Activated CD4-positive, alpha-beta memory T cell treated with anti-CD3 and anti-CD28 coated beads for 36 hours (primary cell): ENCODE results near the gene WRNIP1. TPM values are rescaled to one million over a fixed set of nuclear protein-coding genes. Genes with fewer than 3 reads are reported as not detected.
A peak's percentile ranks its signal among the peaks of the same experiment; 100 is the strongest.

Experiments used
- CTCF ChIA-PET: fragments of 350-600 bp; sonication (Branson Sonifier 250); formaldehyde crosslinking; loops from one replicate; lab custom pipeline; 2021; ENCODE audit warnings: antibody characterized with exemption, inconsistent platforms; lab: Charles Lee
- POLR2A ChIA-PET: fragments of 350-600 bp; sonication (Branson Sonifier 250); formaldehyde crosslinking; loops from one replicate; lab custom pipeline; 2021; ENCODE audit warnings: antibody characterized with exemption; lab: Charles Lee
- DNase-seq: peaks from one replicate; pipeline ENCODE4 v3.0.0-alpha.2; 2020
- H3K27ac Mint-ChIP-seq: one replicate; pipeline ENCODE4 v1.8.0; 2021; ENCODE audit warnings: mixed read lengths
- H3K27me3 Mint-ChIP-seq: one replicate; pipeline ENCODE4 v1.8.0; 2021; ENCODE audit warnings: mixed read lengths
- H3K36me3 Mint-ChIP-seq: one replicate; pipeline ENCODE4 v1.8.0; 2021; ENCODE audit warnings: mixed read lengths
- H3K4me1 Mint-ChIP-seq: one replicate; pipeline ENCODE4 v1.8.0; 2021; ENCODE audit warnings: low read depth, mixed read lengths
- H3K4me3 Mint-ChIP-seq: one replicate; pipeline ENCODE4 v1.8.0; 2021; ENCODE audit warnings: mild to moderate bottlenecking, mixed read lengths
- H3K9me3 Mint-ChIP-seq: one replicate; pipeline ENCODE4 v1.8.0; 2021; ENCODE audit warnings: mixed read lengths
- intact Hi-C: fragments of 100-400 bp; cut with micrococcal nuclease; formaldehyde crosslinking; loops from one replicate; pipeline ENCODE4 v1.15.1; 2023
- total RNA-seq, 2 experiments: library from RNA; stranded (reverse); gene quantifications; one replicate each; pipeline ENCODE4 v1.2.3, GENCODE V29; 2021

WRNIP1 gene
- total RNA-seq, 2 experiments from 2014 or later, result 32.7 to 32.8 TPM

GRCh38 chr6:2790588-2791449, 25.6 kb downstream of the WRNIP1 start:
- no peaks in the 10 kb centered on the region for H3K9me3 Mint-ChIP-seq
- ChIA-PET CTCF (interaction anchor here (0.6 to 3.9 kb wide), 39 partner anchors 9 to 437 kb away, joined by 3 to 56 read pairs (median 4); partner anchors contain the start of genes SERPINB1, SERPINB9 and WRNIP1), POLR2A (interaction anchor here (0.6 to 1.7 kb wide), 3 partner anchors 25 to 150 kb away, joined by 3 to 12 read pairs (median 4); partner anchors contain the start of gene SERPINB1)
- intact Hi-C loops, result loop anchor here (1.0 kb wide), 5 partner anchors 50 to 198 kb away; partner anchors contain the start of gene SERPINB1
- H3K27me3 Mint-ChIP-seq, result no peaks in the 10 kb centered on the region
- H3K27ac Mint-ChIP-seq, result no peak overlapping the region
- peaks cover 31% of the 10 kb centered on the region for H3K4me1 Mint-ChIP-seq
- peaks cover 16% of the 10 kb centered on the region for H3K36me3 Mint-ChIP-seq
- peak; percentile 82 for DNase-seq
- no peak overlapping the region for H3K4me3 Mint-ChIP-seq

DNA sequence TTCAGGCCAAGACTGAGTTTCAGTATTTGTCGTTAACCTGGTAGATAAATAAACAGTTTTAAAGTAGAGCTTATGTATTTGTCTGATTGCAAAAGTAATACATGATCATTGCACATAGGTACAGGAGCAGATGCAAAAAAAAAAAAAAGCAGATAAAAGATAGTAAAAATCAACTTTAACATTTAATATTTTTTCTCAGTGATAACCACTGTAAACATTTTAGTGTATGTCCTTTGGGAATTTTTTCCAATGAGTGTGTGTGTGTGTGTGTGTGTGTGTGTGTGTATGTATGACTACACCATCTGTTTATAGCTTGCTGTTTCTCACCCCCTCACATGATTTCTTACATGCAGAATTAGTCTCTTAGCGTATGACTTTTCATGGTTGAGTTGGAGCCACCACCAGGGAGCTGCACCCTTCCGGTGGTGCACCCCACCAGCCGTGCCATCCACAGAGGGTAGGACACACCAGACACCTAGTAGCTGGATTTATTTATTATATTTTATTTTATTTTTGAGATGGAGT, 26.3 kb downstream of the WRNIP1 start:
- DNase-seq, result no peak
- Mint-ChIP-seq H3K27ac (no peak overlapping the region), H3K4me1 (peaks cover 34% of the 10 kb centered on the region), H3K9me3 (no peaks in the 10 kb centered on the region), H3K36me3 (peaks cover 10% of the 10 kb centered on the region), H3K27me3 (no peaks in the 10 kb centered on the region), H3K4me3 (no peak overlapping the region)
- ChIA-PET POLR2A (interaction anchor here (0.6 to 1.7 kb wide), 4 partner anchors 26 to 198 kb away, joined by 3 to 12 read pairs (median 4); partner anchors contain the start of gene SERPINB1), CTCF (interaction anchor here (0.6 to 3.9 kb wide), 39 partner anchors 9 to 437 kb away, joined by 3 to 56 read pairs (median 4); partner anchors contain the start of genes SERPINB1, SERPINB9 and WRNIP1)
- intact Hi-C loops, result loop anchor here (1.0 kb wide), 5 partner anchors 50 to 198 kb away; partner anchors contain the start of gene SERPINB1

DNA sequence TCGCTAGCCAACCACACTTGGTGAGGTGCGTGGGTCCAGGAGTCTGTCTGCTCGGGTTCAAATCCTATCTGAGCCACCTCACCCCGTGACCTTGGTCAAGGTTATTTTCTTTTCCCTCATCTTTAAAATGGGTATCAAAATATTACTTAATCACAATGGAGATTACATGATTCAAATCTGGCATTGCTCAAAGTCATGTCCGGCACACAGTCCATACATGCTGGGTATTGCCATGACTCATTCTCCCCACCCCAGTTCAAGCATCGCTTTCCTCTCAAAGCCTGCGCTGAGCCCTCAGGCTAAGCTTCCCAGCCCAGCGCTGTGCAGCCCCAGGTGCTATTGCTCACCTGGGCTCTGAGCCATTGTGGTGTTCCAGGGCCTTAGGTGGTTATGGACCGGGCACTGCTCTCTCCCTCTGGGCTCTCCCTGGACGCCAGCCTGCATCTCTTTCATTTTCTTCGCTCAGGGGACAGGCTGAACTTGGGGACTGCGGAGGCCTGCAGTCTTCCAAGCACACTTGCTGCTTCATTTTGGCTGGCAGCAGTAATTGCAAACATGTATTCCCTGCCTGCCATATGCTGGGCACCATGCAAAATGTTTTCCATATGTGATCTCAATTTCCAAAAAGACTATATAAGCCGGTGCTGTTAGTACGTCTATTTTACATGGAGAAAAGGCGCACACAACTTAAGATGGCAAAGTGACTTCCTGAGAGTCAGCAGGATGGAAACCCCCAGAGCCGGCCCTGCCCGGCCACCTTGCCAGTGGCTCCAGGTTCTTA, 27.3 kb downstream of the WRNIP1 start:
- ChIA-PET POLR2A (interaction anchor here (1.2 to 1.7 kb wide), 2 partner anchors 49 to 197 kb away, joined by 3 to 12 read pairs; partner anchors contain the start of gene SERPINB1), CTCF (interaction anchor here (1.0 to 3.9 kb wide), 12 partner anchors 12 to 269 kb away, joined by 3 to 56 read pairs (median 10); partner anchors contain the start of gene SERPINB1)
- no peak for DNase-seq
- peaks cover 5% of the 10 kb centered on the region for H3K36me3 Mint-ChIP-seq
- intact Hi-C loops, result loop anchor here (1.0 to 2.0 kb wide), 2 partner anchors 18 to 26 kb away; no protein-coding TSS in a partner anchor
- H3K4me1 Mint-ChIP-seq, result peaks cover 34% of the 10 kb centered on the region
- no peaks in the 10 kb centered on the region for H3K27me3 Mint-ChIP-seq
- H3K4me3 Mint-ChIP-seq, result no peak overlapping the region
- H3K9me3 Mint-ChIP-seq, result no peaks in the 10 kb centered on the region
- H3K27ac Mint-ChIP-seq, result peak overlapping the region; percentile 87

- Mint-ChIP-seq H3K4me3 (no peak overlapping the region), H3K27me3 (no peaks in the 10 kb centered on the region), H3K36me3 (no peaks in the 10 kb centered on the region), H3K27ac (peak overlapping the region; percentile 87), H3K9me3 (no peaks in the 10 kb centered on the region), H3K4me1 (peaks cover 37% of the 10 kb centered on the region)
- intact Hi-C loops, result loop anchor here (1.0 to 2.0 kb wide), 4 partner anchors 17 to 183 kb away; no protein-coding TSS in a partner anchor
- peak; percentile 68 for DNase-seq
- ChIA-PET CTCF (interaction anchor here (1.0 to 2.0 kb wide), 7 partner anchors 25 to 196 kb away, joined by 4 to 9 read pairs (median 5); partner anchors contain the start of gene SERPINB1), POLR2A (interaction anchor here (1.0 to 1.9 kb wide), 2 partner anchors 48 to 195 kb away, joined by 4 to 11 read pairs; partner anchors contain the start of gene SERPINB1)
These were observed 28.4 kb downstream of the WRNIP1 start for GRCh38 chr6:2793534-2794151.

- ChIA-PET CTCF (interaction anchor here (1.0 to 2.0 kb wide), 7 partner anchors 25 to 196 kb away, joined by 4 to 9 read pairs (median 5); partner anchors contain the start of gene SERPINB1), POLR2A (interaction anchor here (1.0 to 1.9 kb wide), 2 partner anchors 47 to 194 kb away, joined by 4 to 11 read pairs; partner anchors contain the start of gene SERPINB1)
- DNase-seq, result no peak
- Mint-ChIP-seq H3K4me3 (no peak overlapping the region), H3K27ac (peak overlapping the region; percentile 87), H3K4me1 (peaks cover 38% of the 10 kb centered on the region), H3K27me3 (no peaks in the 10 kb centered on the region), H3K36me3 (no peaks in the 10 kb centered on the region), H3K9me3 (no peaks in the 10 kb centered on the region)
- intact Hi-C loops, result loop anchor here (1.0 kb wide), 2 partner anchors 48 to 182 kb away; no protein-coding TSS in a partner anchor
These were observed 29.1 kb downstream of the WRNIP1 start for GRCh38 chr6:2794171-2794730.

DNA sequence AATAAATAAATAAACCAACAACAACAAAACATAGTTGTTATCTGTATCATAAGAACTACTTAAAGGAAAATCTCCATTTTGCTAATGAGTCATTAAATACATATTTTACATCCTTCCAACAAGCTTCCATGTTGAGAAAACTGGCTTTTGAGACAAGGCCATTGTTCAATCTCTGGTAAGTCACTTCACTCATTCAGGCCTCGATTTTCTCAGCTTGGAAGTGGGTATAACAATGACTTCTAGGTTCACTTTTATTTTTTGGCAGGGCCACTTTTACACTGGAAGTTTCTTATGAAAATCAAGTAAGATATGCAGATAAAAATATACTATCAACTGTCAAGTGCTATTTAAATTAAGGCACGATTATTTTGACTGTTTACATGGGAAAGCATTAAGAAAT, 30.0 kb downstream of the WRNIP1 start:
- ChIA-PET CTCF (no interaction called here), POLR2A (no interaction called here)
- Mint-ChIP-seq H3K27ac (no peak overlapping the region), H3K9me3 (no peaks in the 10 kb centered on the region), H3K4me3 (no peak overlapping the region), H3K27me3 (no peaks in the 10 kb centered on the region), H3K4me1 (peaks cover 47% of the 10 kb centered on the region), H3K36me3 (no peaks in the 10 kb centered on the region)
- DNase-seq, result no peak
- intact Hi-C loops, result no loop called here

DNA sequence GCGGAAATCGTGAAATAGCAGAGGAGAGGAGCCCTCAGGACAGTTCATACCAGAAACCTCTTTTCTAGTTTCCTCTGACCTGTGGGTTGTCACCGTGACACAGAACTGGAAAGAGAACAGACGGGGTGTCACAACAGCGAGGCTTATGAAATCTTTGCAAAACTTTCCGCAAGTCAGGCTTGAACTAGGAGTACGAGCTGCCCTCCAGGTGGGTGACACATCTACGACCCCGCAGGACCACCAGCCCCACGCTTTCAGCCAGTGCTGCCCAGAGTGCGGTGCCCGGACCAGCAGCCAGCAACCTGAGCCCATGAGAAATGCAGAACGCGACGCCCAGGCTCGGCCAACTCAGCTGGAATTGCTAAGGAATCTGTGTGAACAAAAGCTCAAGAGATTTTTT, 30.8 kb downstream of the WRNIP1 start:
- no peak overlapping the region for H3K27ac Mint-ChIP-seq
- intact Hi-C loops, result no loop called here
- DNase-seq, result peak; percentile 24
- POLR2A ChIA-PET, result no interaction called here
- H3K4me3 Mint-ChIP-seq, result no peak overlapping the region
- CTCF ChIA-PET, result no interaction called here
- no peaks in the 10 kb centered on the region for H3K9me3 Mint-ChIP-seq
- H3K36me3 Mint-ChIP-seq, result no peaks in the 10 kb centered on the region
- H3K27me3 Mint-ChIP-seq, result no peaks in the 10 kb centered on the region
- H3K4me1 Mint-ChIP-seq, result peaks cover 50% of the 10 kb centered on the region

DNA sequence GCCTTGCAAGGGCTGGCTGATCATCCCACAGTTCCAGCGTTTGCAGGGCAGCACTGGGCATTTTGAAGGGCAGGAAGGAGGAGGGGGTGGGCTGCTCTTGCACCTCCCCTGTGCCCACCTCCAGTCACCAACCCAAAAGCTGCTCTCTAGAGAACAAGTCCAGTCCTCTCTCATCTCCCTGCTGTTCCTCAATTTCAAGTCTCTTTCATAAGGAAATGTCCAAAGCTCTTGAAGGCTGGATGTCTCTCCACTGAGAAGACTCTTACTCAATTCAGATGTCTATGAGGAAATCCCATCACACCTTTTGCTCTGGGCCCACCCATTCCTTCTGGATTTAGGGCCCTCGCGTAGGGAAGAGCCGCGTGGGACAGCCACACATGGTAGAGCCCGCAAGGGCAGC, 31.7 kb downstream of the WRNIP1 start:
- H3K4me1 Mint-ChIP-seq, result peaks cover 46% of the 10 kb centered on the region
- H3K9me3 Mint-ChIP-seq, result no peaks in the 10 kb centered on the region
- no peaks in the 10 kb centered on the region for H3K36me3 Mint-ChIP-seq
- CTCF ChIA-PET, result interaction anchor here (1.1 to 1.3 kb wide), 2 partner anchors 43 to 143 kb away, joined by 3 read pairs; no protein-coding TSS in a partner anchor
- intact Hi-C loops, result no loop called here
- H3K4me3 Mint-ChIP-seq, result no peak overlapping the region
- H3K27me3 Mint-ChIP-seq, result no peaks in the 10 kb centered on the region
- no peak overlapping the region for H3K27ac Mint-ChIP-seq
- POLR2A ChIA-PET, result no interaction called here
- DNase-seq, result no peak

- Mint-ChIP-seq H3K4me3 (no peak overlapping the region), H3K36me3 (no peaks in the 10 kb centered on the region), H3K27me3 (no peaks in the 10 kb centered on the region), H3K9me3 (no peaks in the 10 kb centered on the region), H3K4me1 (peaks cover 41% of the 10 kb centered on the region), H3K27ac (no peak overlapping the region)
- ChIA-PET CTCF (interaction anchor here (1.1 to 1.3 kb wide), 2 partner anchors 43 to 143 kb away, joined by 3 read pairs; no protein-coding TSS in a partner anchor), POLR2A (interaction anchor here (0.7 kb wide), 1 partner anchor 192 kb away, joined by 3 read pairs; no protein-coding TSS in a partner anchor)
- DNase-seq, result no peak
- intact Hi-C loops, result no loop called here
These were observed 32.4 kb downstream of the WRNIP1 start for GRCh38 chr6:2797564-2798031.

DNA sequence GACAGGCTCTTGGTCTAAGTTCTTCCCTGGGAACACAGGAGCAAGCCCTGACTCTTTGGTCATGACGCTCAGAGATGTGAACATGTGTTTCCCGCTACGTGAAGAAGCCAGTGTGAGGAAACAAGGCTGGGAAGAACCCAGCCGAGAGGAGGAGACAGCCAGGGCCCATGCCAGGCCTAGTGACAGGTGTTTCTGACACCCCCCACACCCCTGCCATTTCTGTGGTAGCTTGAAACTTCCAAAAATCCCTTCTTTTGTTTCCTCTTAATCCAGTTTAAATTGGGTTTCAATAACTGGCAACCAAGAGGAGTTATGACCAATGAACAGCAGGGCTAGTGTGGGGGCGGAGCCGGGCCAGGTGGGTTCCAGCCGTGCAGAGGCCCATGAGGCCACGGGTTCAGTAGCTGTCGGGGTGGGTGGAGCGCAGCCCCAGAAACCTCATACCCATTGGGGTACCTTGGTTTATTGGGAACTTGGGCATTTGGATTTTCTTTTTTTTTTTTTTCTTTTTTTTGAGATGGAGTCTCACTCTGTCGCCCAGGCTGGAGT, 33.5 kb downstream of the WRNIP1 start:
- Mint-ChIP-seq H3K27me3 (no peaks in the 10 kb centered on the region), H3K36me3 (no peaks in the 10 kb centered on the region), H3K4me1 (peaks cover 31% of the 10 kb centered on the region), H3K27ac (no peak overlapping the region), H3K4me3 (no peak overlapping the region), H3K9me3 (no peaks in the 10 kb centered on the region)
- ChIA-PET CTCF (no interaction called here), POLR2A (no interaction called here)
- no peak for DNase-seq
- intact Hi-C loops, result no loop called here
